Adrenal gland (tissue), 12 donors: ENCODE data around the gene VN1R5. TPM values are rescaled to one million over a fixed set of nuclear protein-coding genes. Genes with fewer than 3 reads are reported as not detected.

Experiments
- DNase-seq, 7 donors: peaks; one replicate each; pipeline ENCODE4 v3.0.0-alpha.2; 2019 to 2020
- H3K27ac ChIP-seq, 5 donors: fragments of 200-600 bp; sonication (generic) in 4 of 5; 1 replicate in 3 of 5; 2 replicates in 2 of 5; pipeline versions ENCODE4 v1.5.1 to v1.8.0; 2016 to 2020; ENCODE audit warnings: mild to moderate bottlenecking in 1 of 5
- H3K27me3 ChIP-seq: fragments of 200-600 bp; 2 replicates; pipeline ENCODE4 v1.8.0; 2021
- H3K36me3 ChIP-seq, 2 donors: fragments of 200-600 bp; replicated peaks in 1 of 2; 1 replicate in 1 of 2; 2 replicates in 1 of 2; pipeline versions ENCODE4 v1.5.1 to v1.8.0; 2018 to 2022
- H3K4me1 ChIP-seq, 2 donors: fragments of 200-600 bp; replicated peaks in 1 of 2; 1 replicate in 1 of 2; 2 replicates in 1 of 2; pipeline versions ENCODE4 v1.5.1 to v1.8.0; 2018 to 2021
- H3K4me3 ChIP-seq, 4 donors: fragments of 200-600 bp; sonication (generic) in 3 of 4; one replicate each; pipeline ENCODE4 v1.5.1; 2016 to 2018
- H3K9me3 ChIP-seq, 3 donors: fragments of 200-600 bp; sonication (generic) in 1 of 3; replicated peaks in 1 of 3; 1 replicate in 2 of 3; 2 replicates in 1 of 3; pipeline versions ENCODE4 v1.5.1 to v1.8.0; 2016 to 2021
- CTCF ChIP-seq, 6 experiments: fragments of 450-650 bp in 4 of 6; fragments of 200-600 bp in 2 of 6; sonication (generic) in 1 of 6; IDR thresholded peaks; 1 replicate in 5 of 6; 2 replicates in 1 of 6; pipeline versions ENCODE4 v1.5.1 to v1.8.0; 2016 to 2021; ENCODE audit warnings: antibody characterized with exemption in 6 of 6, mild to moderate bottlenecking in 2 of 6, moderate library complexity in 1 of 6
- POLR2A ChIP-seq, 2 donors: fragments of 450-650 bp; IDR thresholded peaks; one replicate each; pipeline ENCODE4 v1.6.1; 2017; ENCODE audit warnings: antibody characterized with exemption in 2 of 2, mild to moderate bottlenecking in 2 of 2, moderate library complexity in 1 of 2
- WGBS, 4 donors: extraction: QIAGEN DNeasy Blood & Tissue Kit in 2 of 4; methylation state at CpG; one replicate each; pipeline versions ENCODE4 v1.1.5 to v1.1.7; 2013 to 2017; 5-methylcytosine and 5-hydroxymethylcytosine counted together
- intact Hi-C, 2 donors: fragments of 100-400 bp; cut with DNase I; formaldehyde crosslinking; loops; one replicate each; pipeline versions ENCODE4 v1.14.1 to v1.15.0; 2022 to 2023
- polyA plus RNA-seq, 3 donors: library from polyadenylated mRNA; stranded (reverse); fragments of 200-250 nt in 2 of 3; fragments of 350-450 nt in 1 of 3; fragmentation: Illumina TruSeq in 1 of 3; extraction: RNeasy Lipid Tissue Mini Kit (QIAGEN cat#74804) in 1 of 3; gene quantifications; one replicate each; pipeline ENCODE4 v1.2.3, GENCODE V29; 2013 to 2014
- total RNA-seq, 9 donors: library from RNA; depleted of rRNA in 4 of 9; stranded (reverse); fragments of >200 nt in 4 of 9; fragments of 120-200 nt in 1 of 9; fragmentation: NEBNext Ultra II Directional in 1 of 9; extraction: Animal tissue kit (Norgen Biotek cat#: 25700) in 1 of 9; gene quantifications; one replicate each; pipeline versions ENCODE4 v1.1.0 to v1.2.4, GENCODE V29; 2013 to 2023
- donor health status: healthy with polysubstance abuse.
- donor health status: Bipolar disorder and iron deficiency.
- donor health status: DM: yes; HTN: yes; CAD: no.
- donor health status: DM: no; HTN: no; CAD: no.
- donor health status: DM: no; HTN: no; CAD: no.
- donor health status: DM: yes; HTN: yes; CAD: no.

VN1R5 gene
- total and polyA plus RNA-seq, 12 donors = not detected

- H3K4me3 ChIP-seq = no peak overlapping the region
- H3K36me3 ChIP-seq = no peaks in the 10 kb centered on the region
Measured at GRCh38 chr1:247211339-247211738, 44.5 kb upstream of the VN1R5 start.

GRCh38 chr1:247212012-247212411, 43.9 kb upstream of the VN1R5 start:
- Histone ChIP-seq H3K27ac (no peak overlapping the region), H3K9me3 (no peaks in the 10 kb centered on the region), H3K27me3 (no peaks in the 10 kb centered on the region), H3K4me3 (no peak overlapping the region), H3K4me1 (peaks cover 0 to 22% of the 10 kb centered on the region in 2 donors), H3K36me3 (no peaks in the 10 kb centered on the region)
- 65 to 85% (median 71%) methylated on average over 5 of the region's 5 CpGs for WGBS, 4 donors
- DNase-seq = no peak
- intact Hi-C loops = no loop called here
- TF ChIP-seq POLR2A (IDR thresholded peaks at IDR 0.05) = no peak
- TF ChIP-seq CTCF (IDR thresholded peaks at IDR 0.05) = no peak

More at GRCh38 chr1:247211339-247211738, 44.5 kb upstream of the VN1R5 start:
- intact Hi-C loops = no loop called here
- Histone ChIP-seq H3K27me3 (no peaks in the 10 kb centered on the region), H3K4me1 (peaks cover 0 to 22% of the 10 kb centered on the region in 2 donors), H3K9me3 (no peaks in the 10 kb centered on the region), H3K27ac (peak overlapping the region in 1 of 5 donors; percentile 86)
- no peak for DNase-seq
- TF ChIP-seq POLR2A (IDR thresholded peaks at IDR 0.05) (no peak), CTCF (IDR thresholded peaks at IDR 0.05) (no peak)
- 42 to 76% (median 61%) methylated on average over 6 to 7 of the region's 7 CpGs for WGBS, 4 donors

- intact Hi-C loops = no loop called here
- Histone ChIP-seq H3K4me1 (peaks cover 0 to 20% of the 10 kb centered on the region in 2 donors), H3K27me3 (no peaks in the 10 kb centered on the region), H3K27ac (no peak overlapping the region), H3K4me3 (no peak overlapping the region), H3K36me3 (no peaks in the 10 kb centered on the region), H3K9me3 (no peaks in the 10 kb centered on the region)
- 4 to 37% (median 24%) methylated on average over 1 of the region's 1 CpG for WGBS, 4 donors
- no peak for DNase-seq
- TF ChIP-seq POLR2A (IDR thresholded peaks at IDR 0.05) = no peak
- no peak for TF ChIP-seq CTCF (IDR thresholded peaks at IDR 0.05)
Measured at GRCh38 chr1:247212627-247213617, 43.0 kb upstream of the VN1R5 start.

- intact Hi-C loops = no loop called here
- Histone ChIP-seq H3K9me3 (no peaks in the 10 kb centered on the region), H3K36me3 (no peaks in the 10 kb centered on the region), H3K27me3 (no peaks in the 10 kb centered on the region), H3K4me3 (no peak overlapping the region), H3K27ac (no peak overlapping the region), H3K4me1 (no peaks in the 10 kb centered on the region)
- WGBS, 4 donors = 60 to 69% (median 64%) methylated on average over 3 of the region's 3 CpGs
- no peak for DNase-seq
- TF ChIP-seq CTCF (IDR thresholded peaks at IDR 0.05) (no peak), POLR2A (IDR thresholded peaks at IDR 0.05) (no peak)
Measured at GRCh38 chr1:247216261-247216660, 39.6 kb upstream of the VN1R5 start.
